Hematopoietic multipotent progenitor cell (in vitro differentiated cells): ENCODE results near the gene FOSB. TPM values are rescaled to one million over a fixed set of nuclear protein-coding genes. Genes with fewer than 3 reads are reported as not detected.

ENCODE experiments used
- DNase-seq, 3 donors: peaks; one replicate each; pipeline ENCODE4 v3.0.0-alpha.2; 2011 to 2015; ENCODE audit warnings: low read depth in 2 of 3, low spot score in 2 of 3
- total RNA-seq: library from RNA; depleted of rRNA; stranded (reverse); fragments of >200 nt; gene quantifications from one replicate; pipeline ENCODE4 v1.2.3, GENCODE V29; 2012

FOSB gene
- total RNA-seq, 1 donor = 300 TPM

DNA sequence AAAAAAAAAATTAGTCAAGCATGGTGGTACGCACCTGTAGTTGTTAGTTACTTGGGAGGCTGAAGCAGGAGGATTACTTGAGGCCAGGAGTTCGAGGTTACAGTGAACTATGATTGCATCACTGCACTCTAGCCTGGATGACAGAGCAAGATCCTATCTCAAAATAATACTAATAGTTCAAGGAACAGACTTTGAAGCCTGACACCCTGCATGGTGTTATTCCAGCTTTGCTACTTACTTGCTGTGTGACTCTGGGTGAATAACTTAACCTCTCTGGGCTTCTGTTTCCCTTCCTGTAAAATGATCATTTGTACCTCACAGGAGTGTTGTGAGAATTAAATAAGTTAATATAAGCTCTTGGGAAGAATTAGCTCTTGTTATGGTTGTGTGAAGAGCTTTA, 3.5 kb upstream of the FOSB start:
- DNase-seq = no peak

DNA sequence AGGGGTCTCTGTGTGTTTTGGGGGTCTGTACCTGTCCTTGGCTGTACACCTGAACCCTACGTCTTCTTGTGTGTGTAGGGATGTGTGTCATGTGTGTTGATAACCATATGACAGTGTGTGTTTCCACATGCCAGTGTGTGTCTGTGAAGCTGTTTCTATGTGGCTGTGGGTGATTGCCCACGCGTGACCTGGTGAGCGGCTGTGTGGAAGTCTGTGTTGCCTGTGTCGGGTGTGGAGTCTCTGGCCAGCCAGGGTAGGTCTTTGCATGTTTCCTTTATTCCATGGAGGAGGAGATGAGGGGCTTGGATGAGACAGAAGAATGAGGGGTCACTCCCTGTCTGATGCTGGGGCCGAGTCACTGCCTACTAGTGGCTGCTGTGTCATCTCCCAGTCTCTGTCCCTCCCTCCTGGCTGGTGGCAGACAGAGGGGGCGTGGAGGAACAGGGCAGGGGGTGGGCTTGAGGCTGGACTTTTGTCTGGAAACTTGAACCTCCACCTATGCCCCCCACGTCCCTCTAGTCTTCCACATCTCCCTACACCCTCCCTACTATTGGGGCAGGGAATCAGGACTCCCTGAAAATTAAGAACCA, 2.8 kb upstream of the FOSB start:
- DNase-seq = peak in 1 of 3 donors; percentile 21

DNA sequence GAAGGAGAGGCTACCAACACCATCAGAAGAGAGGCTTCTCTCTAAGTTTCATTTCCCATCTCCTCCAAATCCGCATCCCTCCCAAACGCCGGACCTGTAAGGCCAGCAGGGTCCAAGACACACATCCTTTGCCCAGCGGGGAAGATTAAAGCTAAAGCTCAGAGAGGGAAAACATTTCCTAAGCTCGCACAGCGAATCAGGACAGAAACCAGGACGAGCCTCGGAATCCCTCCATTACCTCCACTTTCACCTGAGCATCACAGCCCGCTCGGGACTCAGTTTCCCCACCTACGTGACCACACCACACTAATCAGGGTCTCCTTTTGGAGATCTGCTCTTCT, 711 bp upstream of the FOSB start:
- DNase-seq = no peak

DNA sequence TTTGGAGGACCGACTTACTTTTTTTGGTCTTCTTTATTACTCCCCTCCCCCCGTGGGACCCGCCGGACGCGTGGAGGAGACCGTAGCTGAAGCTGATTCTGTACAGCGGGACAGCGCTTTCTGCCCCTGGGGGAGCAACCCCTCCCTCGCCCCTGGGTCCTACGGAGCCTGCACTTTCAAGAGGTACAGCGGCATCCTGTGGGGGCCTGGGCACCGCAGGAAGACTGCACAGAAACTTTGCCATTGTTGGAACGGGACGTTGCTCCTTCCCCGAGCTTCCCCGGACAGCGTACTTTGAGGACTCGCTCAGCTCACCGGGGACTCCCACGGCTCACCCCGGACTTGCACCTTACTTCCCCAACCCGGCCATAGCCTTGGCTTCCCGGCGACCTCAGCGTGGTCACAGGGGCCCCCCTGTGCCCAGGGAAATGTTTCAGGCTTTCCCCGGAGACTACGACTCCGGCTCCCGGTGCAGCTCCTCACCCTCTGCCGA, 409 bp downstream of the FOSB start:
- DNase-seq = no peak

DNA sequence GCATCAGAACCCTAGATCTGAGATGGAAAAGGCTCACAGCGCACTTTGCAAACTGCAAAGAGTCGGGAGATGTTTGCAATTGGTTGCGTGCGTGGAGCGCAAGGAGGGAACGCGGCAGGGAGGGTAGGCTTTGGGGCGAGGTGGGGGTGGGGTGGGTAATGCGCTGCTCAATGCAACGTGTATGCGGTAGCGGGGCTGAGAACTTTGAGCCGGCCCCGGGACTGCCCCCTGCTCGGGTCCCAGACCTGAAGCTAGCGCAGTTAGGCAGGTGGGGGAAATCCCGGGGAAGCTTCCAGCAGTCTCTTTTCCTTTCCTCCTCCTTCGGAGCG, 971 bp downstream of the FOSB start:
- no peak for DNase-seq

DNA sequence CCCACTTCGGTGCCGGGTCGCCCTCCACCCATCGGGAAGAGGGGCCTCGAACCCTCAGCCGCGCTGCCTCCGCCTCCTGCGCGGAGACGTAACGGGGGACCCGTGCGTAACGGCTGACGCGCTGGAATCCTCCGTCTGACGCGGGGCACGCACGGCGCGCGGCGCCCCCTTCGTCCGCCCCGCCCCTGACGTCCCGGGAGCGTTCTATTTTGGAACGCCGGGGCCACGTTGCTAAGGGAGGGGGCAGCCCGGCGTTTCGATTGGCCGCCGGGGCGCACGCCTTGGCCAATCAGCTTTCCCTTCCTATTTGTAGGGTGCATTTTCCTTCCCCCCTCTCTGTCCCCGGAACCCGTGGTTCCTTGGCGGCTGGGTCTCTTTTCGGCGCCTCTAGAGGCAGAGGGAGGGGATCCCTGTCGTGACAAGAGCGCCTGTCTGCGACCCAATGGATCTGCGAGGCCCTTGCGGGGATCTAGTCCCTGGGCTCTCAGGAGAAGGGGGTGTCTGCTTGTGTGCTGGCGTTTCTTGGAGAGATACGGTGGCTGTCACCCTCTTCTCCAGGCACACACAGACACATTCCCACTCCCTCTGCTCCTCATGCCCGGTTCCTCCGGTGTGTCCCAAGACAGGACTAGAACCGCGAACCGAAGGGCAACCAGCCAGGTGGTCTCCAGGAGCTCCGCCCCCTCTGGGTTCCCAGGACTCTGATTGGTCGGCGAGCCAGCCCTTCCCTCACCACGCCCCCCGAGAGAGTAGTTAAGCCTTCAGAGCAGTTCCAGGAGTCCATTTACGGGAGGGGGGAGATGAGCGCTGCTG, 1.5 kb downstream of the FOSB start:
- peak in 2 of 3 donors; percentile 84 to 93 for DNase-seq

DNA sequence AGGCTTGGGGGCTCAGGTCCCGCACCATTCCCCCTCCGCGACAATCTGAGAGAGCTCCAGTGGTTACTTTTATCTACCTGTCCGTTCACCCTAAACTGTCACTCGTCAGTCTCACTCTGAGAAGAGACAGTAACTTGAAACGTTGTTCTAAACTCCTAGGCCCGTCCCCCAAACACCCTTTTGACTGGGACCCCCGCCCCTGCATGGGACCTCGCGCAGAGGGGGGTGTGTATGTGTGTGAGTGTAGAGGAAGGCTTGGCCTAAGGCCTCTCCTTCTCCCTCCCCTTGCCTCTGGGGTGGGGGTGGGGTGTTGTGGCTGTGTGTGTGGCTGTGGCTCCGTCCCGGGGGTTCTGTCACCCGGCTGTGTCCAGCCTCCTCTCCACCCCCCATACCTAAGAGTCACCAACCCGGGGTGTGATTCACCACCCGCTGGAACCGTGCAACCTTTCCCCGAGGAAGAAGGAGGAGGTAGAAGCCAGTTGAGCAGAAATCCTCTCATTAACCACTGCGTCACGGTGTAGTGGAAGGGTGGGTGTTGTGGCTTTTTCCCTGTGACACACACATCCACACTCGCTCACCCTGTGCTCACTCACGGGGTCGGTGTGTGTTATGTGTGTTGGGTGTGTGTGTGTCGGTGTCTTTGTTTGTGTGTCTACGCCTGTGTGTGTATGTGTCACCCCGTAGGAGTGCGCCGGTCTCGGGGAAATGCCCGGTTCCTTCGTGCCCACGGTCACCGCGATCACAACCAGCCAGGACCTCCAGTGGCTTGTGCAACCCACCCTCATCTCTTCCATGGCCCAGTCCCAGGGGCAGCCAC, 2.4 kb downstream of the FOSB start:
- DNase-seq = peak in 1 of 3 donors; percentile 47

DNA sequence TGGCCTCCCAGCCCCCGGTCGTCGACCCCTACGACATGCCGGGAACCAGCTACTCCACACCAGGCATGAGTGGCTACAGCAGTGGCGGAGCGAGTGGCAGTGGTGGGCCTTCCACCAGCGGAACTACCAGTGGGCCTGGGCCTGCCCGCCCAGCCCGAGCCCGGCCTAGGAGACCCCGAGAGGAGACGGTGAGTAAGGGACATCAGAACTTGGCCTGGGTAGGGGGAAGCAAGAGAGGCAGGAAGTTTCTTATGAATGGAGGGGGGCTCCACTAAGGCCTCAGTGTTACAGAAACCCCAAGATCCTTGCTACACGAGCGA, 2.9 kb downstream of the FOSB start:
- no peak for DNase-seq

DNA sequence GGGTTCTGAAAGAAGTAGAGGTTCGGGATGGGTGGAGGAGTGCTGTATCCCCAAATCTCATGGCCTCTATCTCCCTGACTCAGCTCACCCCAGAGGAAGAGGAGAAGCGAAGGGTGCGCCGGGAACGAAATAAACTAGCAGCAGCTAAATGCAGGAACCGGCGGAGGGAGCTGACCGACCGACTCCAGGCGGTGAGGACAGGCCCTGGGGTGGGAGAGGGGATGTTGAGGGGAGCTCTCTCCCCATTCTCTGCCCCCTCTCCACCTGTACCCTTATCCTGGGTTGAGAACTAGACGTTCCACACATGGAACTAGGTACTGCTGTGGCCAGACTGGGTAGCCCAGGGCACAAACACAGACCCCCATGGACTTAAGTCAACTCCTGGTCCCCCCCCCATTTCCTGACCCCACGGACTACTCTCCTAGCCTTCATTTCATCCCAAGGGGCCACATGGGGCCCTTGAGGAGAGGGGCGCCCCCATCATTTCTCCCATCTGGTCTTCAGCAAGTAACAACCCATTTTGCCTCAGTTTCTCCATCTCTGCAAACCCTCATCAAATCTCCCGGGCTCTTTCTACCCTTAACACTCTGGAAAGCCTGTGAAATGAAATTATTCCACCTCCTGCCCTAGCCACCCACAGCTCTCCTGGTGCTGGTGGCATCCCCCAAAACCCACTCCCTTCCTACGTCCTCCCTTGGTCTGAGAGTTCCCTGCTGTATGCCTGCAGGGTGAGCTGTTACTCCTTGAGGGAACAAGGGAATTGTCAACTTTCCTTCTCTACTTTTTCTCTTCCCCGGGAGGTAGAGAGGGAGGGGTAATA, 3.5 kb downstream of the FOSB start:
- DNase-seq = no peak

DNA sequence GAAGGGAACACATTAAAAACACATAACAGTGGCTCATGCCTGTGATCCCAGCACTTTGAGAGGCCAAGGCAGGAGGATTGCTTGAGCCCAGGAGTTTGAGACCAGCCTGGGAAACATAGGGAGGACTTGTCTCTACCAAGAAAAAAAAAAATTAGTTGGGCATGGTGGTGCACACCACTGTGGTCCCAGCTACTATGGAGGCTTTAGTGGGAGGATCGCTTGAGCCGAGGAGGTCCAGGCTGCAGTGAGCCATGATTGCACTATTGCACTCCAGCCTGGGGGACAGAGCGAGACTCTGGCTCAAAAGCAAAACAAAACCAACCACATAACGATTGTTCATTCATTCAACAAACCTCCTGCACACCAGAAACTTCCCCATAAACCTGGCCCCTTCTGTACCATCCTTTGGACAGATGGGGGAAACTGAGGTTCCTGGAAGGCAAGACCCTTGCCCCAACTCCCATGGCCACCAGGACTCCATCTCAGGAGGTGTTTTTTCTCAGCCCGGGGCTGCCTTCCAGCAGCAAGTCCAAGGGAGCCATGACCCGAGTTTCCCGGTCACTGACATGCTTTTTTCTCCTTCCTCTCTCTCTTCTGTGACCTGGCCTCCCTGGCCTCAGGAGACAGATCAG, 4.3 kb downstream of the FOSB start:
- peak in 1 of 3 donors; percentile 35 for DNase-seq

DNA sequence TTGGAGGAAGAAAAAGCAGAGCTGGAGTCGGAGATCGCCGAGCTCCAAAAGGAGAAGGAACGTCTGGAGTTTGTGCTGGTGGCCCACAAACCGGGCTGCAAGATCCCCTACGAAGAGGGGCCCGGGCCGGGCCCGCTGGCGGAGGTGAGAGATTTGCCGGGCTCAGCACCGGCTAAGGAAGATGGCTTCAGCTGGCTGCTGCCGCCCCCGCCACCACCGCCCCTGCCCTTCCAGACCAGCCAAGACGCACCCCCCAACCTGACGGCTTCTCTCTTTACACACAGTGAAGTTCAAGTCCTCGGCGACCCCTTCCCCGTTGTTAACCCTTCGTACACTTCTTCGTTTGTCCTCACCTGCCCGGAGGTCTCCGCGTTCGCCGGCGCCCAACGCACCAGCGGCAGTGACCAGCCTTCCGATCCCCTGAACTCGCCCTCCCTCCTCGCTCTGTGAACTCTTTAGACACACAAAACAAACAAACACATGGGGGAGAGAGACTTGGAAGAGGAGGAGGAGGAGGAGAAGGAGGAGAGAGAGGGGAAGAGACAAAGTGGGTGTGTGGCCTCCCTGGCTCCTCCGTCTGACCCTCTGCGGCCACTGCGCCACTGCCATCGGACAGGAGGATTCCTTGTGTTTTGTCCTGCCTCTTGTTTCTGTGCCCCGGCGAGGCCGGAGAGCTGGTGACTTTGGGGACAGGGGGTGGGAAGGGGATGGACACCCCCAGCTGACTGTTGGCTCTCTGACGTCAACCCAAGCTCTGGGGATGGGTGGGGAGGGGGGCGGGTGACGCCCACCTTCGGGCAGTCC, 5.0 kb downstream of the FOSB start:
- peak in 2 of 3 donors; percentile 33 to 50 for DNase-seq

DNA sequence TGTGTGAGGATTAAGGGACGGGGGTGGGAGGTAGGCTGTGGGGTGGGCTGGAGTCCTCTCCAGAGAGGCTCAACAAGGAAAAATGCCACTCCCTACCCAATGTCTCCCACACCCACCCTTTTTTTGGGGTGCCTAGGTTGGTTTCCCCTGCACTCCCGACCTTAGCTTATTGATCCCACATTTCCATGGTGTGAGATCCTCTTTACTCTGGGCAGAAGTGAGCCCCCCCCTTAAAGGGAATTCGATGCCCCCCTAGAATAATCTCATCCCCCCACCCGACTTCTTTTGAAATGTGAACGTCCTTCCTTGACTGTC, 5.5 kb downstream of the FOSB start:
- no peak for DNase-seq

DNA sequence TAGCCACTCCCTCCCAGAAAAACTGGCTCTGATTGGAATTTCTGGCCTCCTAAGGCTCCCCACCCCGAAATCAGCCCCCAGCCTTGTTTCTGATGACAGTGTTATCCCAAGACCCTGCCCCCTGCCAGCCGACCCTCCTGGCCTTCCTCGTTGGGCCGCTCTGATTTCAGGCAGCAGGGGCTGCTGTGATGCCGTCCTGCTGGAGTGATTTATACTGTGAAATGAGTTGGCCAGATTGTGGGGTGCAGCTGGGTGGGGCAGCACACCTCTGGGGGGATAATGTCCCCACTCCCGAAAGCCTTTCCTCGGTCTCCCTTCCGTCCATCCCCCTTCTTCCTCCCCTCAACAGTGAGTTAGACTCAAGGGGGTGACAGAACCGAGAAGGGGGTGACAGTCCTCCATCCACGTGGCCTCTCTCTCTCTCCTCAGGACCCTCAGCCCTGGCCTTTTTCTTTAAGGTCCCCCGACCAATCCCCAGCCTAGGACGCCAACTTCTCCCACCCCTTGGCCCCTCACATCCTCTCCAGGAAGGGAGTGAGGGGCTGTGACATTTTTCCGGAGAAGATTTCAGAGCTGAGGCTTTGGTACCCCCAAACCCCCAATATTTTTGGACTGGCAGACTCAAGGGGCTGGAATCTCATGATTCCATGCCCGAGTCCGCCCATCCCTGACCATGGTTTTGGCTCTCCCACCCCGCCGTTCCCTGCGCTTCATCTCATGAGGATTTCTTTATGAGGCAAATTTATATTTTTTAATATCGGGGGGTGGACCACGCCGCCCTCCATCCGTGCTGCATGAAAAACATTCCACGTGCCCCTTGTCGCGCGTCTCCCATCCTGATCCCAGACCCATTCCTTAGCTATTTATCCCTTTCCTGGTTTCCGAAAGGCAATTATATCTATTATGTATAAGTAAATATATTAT, 6.1 kb downstream of the FOSB start:
- peak in 2 of 3 donors; percentile 41 to 70 for DNase-seq

DNA sequence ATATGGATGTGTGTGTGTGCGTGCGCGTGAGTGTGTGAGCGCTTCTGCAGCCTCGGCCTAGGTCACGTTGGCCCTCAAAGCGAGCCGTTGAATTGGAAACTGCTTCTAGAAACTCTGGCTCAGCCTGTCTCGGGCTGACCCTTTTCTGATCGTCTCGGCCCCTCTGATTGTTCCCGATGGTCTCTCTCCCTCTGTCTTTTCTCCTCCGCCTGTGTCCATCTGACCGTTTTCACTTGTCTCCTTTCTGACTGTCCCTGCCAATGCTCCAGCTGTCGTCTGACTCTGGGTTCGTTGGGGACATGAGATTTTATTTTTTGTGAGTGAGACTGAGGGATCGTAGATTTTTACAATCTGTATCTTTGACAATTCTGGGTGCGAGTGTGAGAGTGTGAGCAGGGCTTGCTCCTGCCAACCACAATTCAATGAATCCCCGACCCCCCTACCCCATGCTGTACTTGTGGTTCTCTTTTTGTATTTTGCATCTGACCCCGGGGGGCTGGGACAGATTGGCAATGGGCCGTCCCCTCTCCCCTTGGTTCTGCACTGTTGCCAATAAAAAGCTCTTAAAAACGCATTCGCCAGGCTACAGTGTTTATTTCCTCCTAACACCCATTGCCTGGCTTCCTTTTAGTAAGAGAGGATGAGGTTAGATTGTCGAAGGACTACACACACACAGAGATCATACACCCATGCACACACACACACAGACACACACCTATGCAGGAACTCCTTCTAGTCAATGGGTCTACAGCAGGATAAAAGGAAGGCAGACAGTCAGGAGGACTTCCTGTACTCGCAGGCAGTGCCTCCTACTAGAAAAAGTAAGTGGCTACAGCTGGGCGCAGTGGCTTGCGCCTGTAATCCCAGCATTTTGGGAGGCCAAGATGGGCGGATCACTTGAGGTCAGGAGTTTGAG, 7.1 kb downstream of the FOSB start:
- DNase-seq = peak in 1 of 3 donors; percentile 80

DNA sequence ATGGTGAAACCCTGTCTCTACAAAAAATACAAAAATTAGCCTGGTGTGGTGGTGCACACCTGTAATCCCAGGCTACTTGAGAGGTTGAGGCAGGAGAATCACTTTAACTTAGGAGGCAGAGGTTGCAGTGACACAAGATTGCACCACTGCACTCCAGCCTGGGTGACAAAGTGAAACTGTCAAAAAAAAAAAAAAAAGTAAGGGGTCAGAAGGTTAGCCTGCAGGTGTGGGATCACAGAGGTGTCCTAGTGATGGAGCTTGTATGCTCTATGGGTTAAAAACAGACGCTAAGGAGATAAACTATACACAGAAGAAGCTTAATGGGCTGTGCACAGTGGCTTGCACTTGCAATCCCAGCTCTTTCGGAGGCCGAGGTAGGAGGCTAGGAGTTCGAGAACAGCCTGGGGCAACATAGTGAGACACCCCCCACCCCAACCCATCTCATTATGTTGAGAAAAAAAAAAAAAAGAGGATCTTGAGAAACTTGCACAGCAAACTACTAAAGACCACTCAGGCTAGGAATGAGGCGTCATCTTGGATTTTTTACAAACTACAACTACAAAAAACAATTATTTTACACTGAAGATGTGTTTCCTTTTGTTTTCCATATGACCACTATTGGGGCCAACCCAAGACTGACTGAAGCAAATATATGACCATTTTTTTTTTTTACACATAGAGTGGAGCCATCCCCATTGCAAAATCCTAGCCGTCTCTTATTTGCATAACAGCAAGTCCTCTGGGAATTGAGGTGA, 7.9 kb downstream of the FOSB start:
- peak in 2 of 3 donors; percentile 65 to 83 for DNase-seq

DNA sequence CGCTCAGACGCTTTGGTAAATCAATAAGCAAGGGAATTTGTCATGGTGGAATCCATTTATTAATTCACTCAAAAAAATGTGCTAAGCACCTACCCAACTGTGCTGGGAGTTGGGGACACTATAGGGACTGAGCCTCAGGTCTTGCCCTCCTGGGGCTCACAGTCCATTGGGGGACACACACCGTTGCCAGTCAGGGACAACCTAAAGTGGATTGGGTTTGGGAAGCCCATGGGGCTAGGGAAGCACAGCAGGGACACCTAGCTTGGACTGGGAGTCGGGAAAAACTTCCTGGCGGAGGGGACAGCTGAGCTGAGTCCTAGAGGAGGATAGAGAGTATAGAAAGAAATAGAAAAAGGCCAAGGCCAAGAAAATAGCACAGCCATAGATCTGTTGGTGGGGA, 8.5 kb downstream of the FOSB start:
- DNase-seq = peak in 1 of 3 donors; percentile 38

DNA sequence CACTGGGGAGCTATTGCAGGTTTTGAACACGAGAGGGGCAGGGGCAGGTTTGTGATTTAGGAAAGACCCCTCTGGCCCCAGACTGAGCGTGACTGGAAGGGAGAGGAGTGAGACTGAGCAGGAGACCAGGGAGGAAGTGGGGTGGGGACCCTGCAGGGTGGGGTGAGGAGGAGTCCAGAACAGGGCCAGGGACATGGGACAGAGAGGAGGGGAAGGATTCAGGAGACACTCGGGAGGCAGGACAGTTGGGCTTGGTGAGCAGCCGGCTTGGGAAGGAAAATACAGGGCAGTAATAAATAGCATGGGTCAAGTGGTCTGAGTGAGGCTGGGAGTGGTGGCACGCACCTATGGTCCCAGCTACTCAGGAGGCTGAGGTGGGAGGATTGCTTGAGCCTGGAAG, 9.4 kb downstream of the FOSB start:
- no peak for DNase-seq
